ENCODE data around the gene CCL1. TPM values are rescaled to one million over a fixed set of nuclear protein-coding genes. Genes with fewer than 3 reads are reported as not detected.

The CCL1 gene
- total and polyA plus RNA-seq, 10 of the 15 experiments (the other 5 are each of a cell fraction or from before 2014, with no cell fraction given), result 0.14 to 1.8 (median 0.40) TPM; not detected in 3

GRCh38 chr17:34368196-34368945, 5.3 kb upstream of the CCL1 start:
- no peaks in the 10 kb centered on the region for H4K20me1 ChIP-seq (ENCODE audit: control insufficient read depth, insufficient read depth)
- in situ Hi-C loops (cut with MboI) (no loop called here), intact Hi-C loops (cut with micrococcal nuclease; ENCODE audit: unreplicated experiment) (no loop called here)
- WGBS (ENCODE audit: insufficient coverage, insufficient replicate concordance, low lambda C conversion rate, missing lambda C conversion rate), result 22% methylated on average over 9 of the region's 9 CpGs
- H3K27ac ChIP-seq (ENCODE audit: control insufficient read depth, insufficient read depth), result no peak overlapping the region
- H3K27me3 ChIP-seq (replicated peaks in 1 of 2; ENCODE audit: control insufficient read depth in 2 of 2, insufficient read depth in 2 of 2, low read length in 1 of 2), result peaks cover 2 to 17% of the 10 kb centered on the region in 2 experiments; a peak in 3 of 4 replicates
- ChIA-PET CTCF (interaction anchor here (1.1 to 7.2 kb wide), 7 partner anchors 7 to 196 kb away, joined by 4 to 66 read pairs (median 5); partner anchors contain the start of genes CCL1 and CCL13), SMC1A (ENCODE audit: uncharacterized antibody, unreplicated experiment) (interaction anchor here (0.6 to 1.8 kb wide), 2 partner anchors 14 to 169 kb away, joined by 3 to 7 read pairs; no protein-coding TSS in a partner anchor), RAD21 (ENCODE audit: unreplicated experiment) (no interaction called here), POLR2A (no interaction called here)
- no peaks in the 10 kb centered on the region for H3K79me2 ChIP-seq (ENCODE audit: control insufficient read depth, insufficient read depth, low read length)
- no TSS peak for BruUV-seq (replicated peaks)
- DNase-seq (ENCODE audit: low read depth, low spot score) (no peak), FAIRE-seq (no peak), ATAC-seq (no peak)
- TF ChIP-seq ZBTB33 (IDR thresholded peaks at IDR 0.05), result no peak
- peak; percentile 70; the same call in 1 of the 2 replicates for TF ChIP-seq ZNF24 (IDR thresholded peaks at IDR 0.05)
- H3K9ac ChIP-seq (ENCODE audit: control insufficient read depth, insufficient read depth, low read length), result no peak overlapping the region
- peaks cover 16% of the 10 kb centered on the region for H3K4me1 ChIP-seq (ENCODE audit: control insufficient read depth, insufficient read depth, low read length)
- no peaks in the 10 kb centered on the region for H3K9me3 ChIP-seq (replicated peaks; ENCODE audit: control insufficient read depth, insufficient read depth, low read length)
- H3K36me3 ChIP-seq (ENCODE audit: control insufficient read depth in 2 of 2, insufficient read depth in 2 of 2, low read length in 1 of 2), result no peaks in the 10 kb centered on the region
- H2AFZ ChIP-seq (ENCODE audit: control insufficient read depth, low read depth, low read length), result no peak overlapping the region
- H3K4me3 ChIP-seq, result no peak overlapping the region
- H3K4me2 ChIP-seq (ENCODE audit: control insufficient read depth, insufficient read depth), result no peak overlapping the region

Data from GM12878 (cell line).